HEK293T (cell line): ENCODE measurements around the gene ATP5F1D.

Experiments used
- CTBP1 ChIP-seq: fragments of 450-650 bp; IDR thresholded peaks from 2 replicates; pipeline ENCODE4 v1.6.1; 2016; ENCODE audit warnings: borderline replicate concordance
- FOXM1 ChIP-seq: fragments of 450-650 bp; IDR thresholded peaks from 2 replicates; pipeline ENCODE4 v1.6.1; 2017; ENCODE audit warnings: mild to moderate bottlenecking, borderline replicate concordance

GRCh38 chr19:1250437-1251260 lies 9.1 kb downstream of the ATP5F1D start:
- no peak for TF ChIP-seq CTBP1
- TF ChIP-seq FOXM1: peak; percentile 44; the same call in 1 of the 2 replicates
